ENCODE data around the gene USP15. TPM values are rescaled to one million over a fixed set of nuclear protein-coding genes. Genes with fewer than 3 reads are reported as not detected.

Gene USP15
- total RNA-seq, 2 donors from 2014 or later, result 186 to 222 TPM

DNA sequence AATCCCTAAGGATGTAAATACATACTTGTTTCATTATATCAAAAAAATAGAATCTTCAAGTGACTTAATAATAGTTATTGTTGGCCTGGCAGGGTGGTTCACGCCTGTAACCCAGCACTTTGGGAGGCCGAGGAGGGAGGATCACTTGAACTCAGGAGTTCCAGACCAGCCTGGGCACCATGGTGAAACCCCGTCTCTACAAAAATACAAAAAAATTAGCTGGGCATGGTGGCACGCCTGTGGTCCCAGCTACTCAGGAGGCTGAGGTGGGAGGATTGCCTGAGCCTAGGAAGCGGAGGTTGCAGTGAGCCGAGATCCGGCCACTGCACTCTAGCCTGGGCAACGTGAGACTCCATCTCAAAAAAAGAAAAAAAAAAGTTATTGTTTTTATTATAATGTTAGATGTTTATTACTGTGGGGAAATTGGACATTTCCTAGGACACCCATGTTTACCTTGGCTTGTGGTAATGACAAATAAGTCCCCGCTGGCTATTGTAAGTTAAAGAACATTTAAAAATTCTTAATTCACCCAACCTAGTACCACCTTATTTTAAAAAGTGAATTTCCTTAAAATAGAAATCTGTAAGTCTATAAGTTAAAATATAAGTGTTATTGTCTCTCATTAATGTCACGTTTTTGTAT lies 1.8 kb downstream of the USP15 start:
- DNase-seq (no peak), ATAC-seq (no peak)
- H3K27ac Mint-ChIP-seq, result peak overlapping the region; percentile 99
- peaks cover 2% of the 10 kb centered on the region for H3K36me3 Mint-ChIP-seq (ENCODE audit: low read depth)
- H3K9me3 ChIP-seq (ENCODE audit: control insufficient read depth, low read length, poor library complexity, severe bottlenecking), result no peaks in the 10 kb centered on the region
- no peaks in the 10 kb centered on the region for H3K27me3 Mint-ChIP-seq
- H3K4me1 Mint-ChIP-seq, result peaks cover 38% of the 10 kb centered on the region
- peak overlapping the region; percentile 62 for H3K4me3 Mint-ChIP-seq

DNA sequence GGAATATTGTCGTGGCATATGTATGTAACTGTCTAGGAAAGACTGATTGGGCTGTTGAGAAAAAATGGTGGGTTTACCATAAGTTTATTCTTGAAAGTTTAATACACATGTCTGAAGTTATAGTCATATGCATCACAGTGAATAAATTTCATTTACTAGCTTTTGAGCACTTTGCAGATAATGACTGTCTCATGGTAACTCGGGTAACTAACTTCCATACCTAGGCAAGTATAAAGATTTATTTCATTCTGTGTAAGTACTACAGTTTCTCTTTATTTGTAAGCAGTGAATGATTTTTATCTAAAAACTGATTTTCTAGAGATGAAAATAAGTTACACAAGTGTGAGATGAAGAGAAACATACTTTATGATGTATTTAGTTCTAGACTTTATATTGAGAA lies 3.0 kb downstream of the USP15 start:
- peak overlapping the region; percentile 88 for H3K27ac Mint-ChIP-seq
- peak overlapping the region; percentile 77 for H3K4me3 Mint-ChIP-seq
- H3K27me3 Mint-ChIP-seq, result no peaks in the 10 kb centered on the region
- H3K36me3 Mint-ChIP-seq (ENCODE audit: low read depth), result peaks cover 2% of the 10 kb centered on the region
- no peak for DNase-seq
- peaks cover 45% of the 10 kb centered on the region for H3K4me1 Mint-ChIP-seq
- ATAC-seq, result no peak
- H3K9me3 ChIP-seq (ENCODE audit: control insufficient read depth, low read length, poor library complexity, severe bottlenecking), result no peaks in the 10 kb centered on the region

GRCh38 chr12:62263966-62264365 lies 3.8 kb downstream of the USP15 start:
- Mint-ChIP-seq H3K4me3 (peak overlapping the region; percentile 77), H3K4me1 (peaks cover 49% of the 10 kb centered on the region), H3K27ac (peak overlapping the region; percentile 88), H3K36me3 (ENCODE audit: low read depth) (peaks cover 2% of the 10 kb centered on the region), H3K27me3 (no peaks in the 10 kb centered on the region)
- no peaks in the 10 kb centered on the region for H3K9me3 ChIP-seq (ENCODE audit: control insufficient read depth, low read length, poor library complexity, severe bottlenecking)
- DNase-seq (no peak), ATAC-seq (no peak)

DNA sequence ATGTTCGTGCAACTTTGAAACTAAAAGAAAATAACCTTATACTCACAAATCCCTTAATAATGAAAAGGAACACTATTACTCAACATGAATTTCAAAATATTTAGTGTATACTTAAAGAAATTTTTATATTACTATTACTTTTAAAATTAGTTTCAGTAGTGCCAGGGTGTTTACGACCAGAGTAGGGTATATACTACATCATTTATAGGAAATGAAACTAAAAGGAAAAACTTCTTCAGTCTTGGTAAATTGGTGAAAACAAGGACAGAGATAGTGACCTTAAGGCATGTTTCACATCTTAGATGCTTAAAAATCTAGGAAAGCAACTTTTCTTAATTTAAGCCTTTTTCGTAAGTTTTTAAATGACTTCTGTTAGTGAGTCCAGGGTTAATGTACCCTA lies 4.5 kb downstream of the USP15 start:
- Mint-ChIP-seq H3K36me3 (ENCODE audit: low read depth) (peaks cover 2% of the 10 kb centered on the region), H3K4me1 (peaks cover 46% of the 10 kb centered on the region), H3K27ac (peak overlapping the region; percentile 88), H3K27me3 (no peaks in the 10 kb centered on the region), H3K4me3 (peak overlapping the region; percentile 77)
- H3K9me3 ChIP-seq (ENCODE audit: control insufficient read depth, low read length, poor library complexity, severe bottlenecking), result no peaks in the 10 kb centered on the region
- ATAC-seq (no peak), DNase-seq (no peak)

DNA sequence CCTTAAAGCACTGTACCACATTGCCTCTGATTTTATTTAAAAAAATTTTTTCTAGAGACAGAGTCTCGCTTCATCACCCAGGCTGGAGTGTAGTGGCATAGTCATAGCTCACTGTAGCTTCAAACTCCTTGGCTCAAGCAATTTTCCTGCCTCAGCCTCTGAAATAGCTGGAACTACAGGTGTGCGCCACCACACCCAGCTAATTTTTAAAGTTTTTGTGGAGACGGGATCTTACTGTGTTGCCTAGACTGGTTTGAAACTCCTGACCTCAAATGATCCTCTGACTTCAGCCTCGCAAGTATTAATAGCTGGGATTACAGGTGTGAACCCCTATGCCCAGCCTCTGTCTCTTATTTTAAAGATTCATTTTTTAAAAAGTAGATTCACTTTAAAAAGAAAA lies 5.3 kb downstream of the USP15 start:
- H3K9me3 ChIP-seq (ENCODE audit: control insufficient read depth, low read length, poor library complexity, severe bottlenecking), result no peaks in the 10 kb centered on the region
- peak overlapping the region; percentile 47 for H3K4me3 Mint-ChIP-seq
- peaks cover 51% of the 10 kb centered on the region for H3K4me1 Mint-ChIP-seq
- H3K36me3 Mint-ChIP-seq (ENCODE audit: low read depth), result no peaks in the 10 kb centered on the region
- DNase-seq (no peak), ATAC-seq (no peak)
- no peaks in the 10 kb centered on the region for H3K27me3 Mint-ChIP-seq
- H3K27ac Mint-ChIP-seq, result peak overlapping the region; percentile 88

DNA sequence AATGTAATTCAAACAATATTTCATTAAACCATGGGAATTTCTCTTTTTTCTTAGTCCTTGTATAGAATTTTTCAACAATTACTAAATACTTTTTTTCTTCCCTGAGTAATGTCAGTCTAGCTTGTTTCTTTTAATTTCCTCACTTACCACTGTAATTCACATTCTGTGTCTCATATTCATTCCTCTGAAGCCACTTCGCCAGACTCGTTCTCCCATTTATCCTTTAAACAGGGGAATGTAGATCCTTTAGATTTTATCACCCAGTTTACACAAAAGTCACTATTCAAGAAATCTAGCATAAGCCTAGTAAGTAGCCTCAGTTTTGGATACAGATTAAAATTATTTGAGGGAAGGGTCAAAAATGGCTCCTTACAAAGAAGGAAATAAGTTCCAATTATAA lies 6.8 kb downstream of the USP15 start:
- ATAC-seq, result no peak
- H3K4me3 Mint-ChIP-seq, result no peak overlapping the region
- H3K4me1 Mint-ChIP-seq, result peaks cover 52% of the 10 kb centered on the region
- H3K27me3 Mint-ChIP-seq, result no peaks in the 10 kb centered on the region
- no peak for DNase-seq
- H3K36me3 Mint-ChIP-seq (ENCODE audit: low read depth), result no peaks in the 10 kb centered on the region
- H3K9me3 ChIP-seq (ENCODE audit: control insufficient read depth, low read length, poor library complexity, severe bottlenecking), result no peaks in the 10 kb centered on the region
- H3K27ac Mint-ChIP-seq, result peak overlapping the region; percentile 29

- no peaks in the 10 kb centered on the region for H3K9me3 ChIP-seq (ENCODE audit: control insufficient read depth, low read length, poor library complexity, severe bottlenecking)
- DNase-seq (no peak), ATAC-seq (no peak)
- Mint-ChIP-seq H3K36me3 (ENCODE audit: low read depth) (no peaks in the 10 kb centered on the region), H3K27me3 (no peaks in the 10 kb centered on the region), H3K4me1 (peaks cover 52% of the 10 kb centered on the region), H3K27ac (peak overlapping the region; percentile 29), H3K4me3 (peak overlapping the region; percentile 56)
Observed at GRCh38 chr12:62267480-62267879, 7.3 kb downstream of the USP15 start.

DNA sequence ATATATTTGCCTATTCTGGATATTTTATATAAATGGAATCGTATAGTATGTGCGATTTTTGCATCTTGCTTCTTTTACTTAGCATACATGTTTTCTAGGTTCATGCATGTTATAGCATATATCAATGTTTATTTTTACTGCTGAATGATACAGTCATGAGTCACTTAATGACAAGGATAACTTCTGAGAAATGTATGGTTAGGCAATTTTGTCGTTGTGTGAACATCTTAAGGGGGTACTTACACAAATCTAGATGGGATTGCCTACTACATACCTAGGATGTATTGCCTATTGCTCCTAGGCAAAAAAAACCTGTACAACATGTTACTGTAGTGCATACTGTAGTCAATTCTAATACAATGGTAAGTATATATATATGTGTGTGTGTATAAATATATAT lies 8.8 kb downstream of the USP15 start:
- DNase-seq (no peak), ATAC-seq (no peak)
- H3K4me3 Mint-ChIP-seq, result peak overlapping the region; percentile 61
- H3K4me1 Mint-ChIP-seq, result peaks cover 60% of the 10 kb centered on the region
- no peaks in the 10 kb centered on the region for H3K27me3 Mint-ChIP-seq
- H3K27ac Mint-ChIP-seq, result no peak overlapping the region
- H3K9me3 ChIP-seq (ENCODE audit: control insufficient read depth, low read length, poor library complexity, severe bottlenecking), result no peaks in the 10 kb centered on the region
- no peaks in the 10 kb centered on the region for H3K36me3 Mint-ChIP-seq (ENCODE audit: low read depth)

DNA sequence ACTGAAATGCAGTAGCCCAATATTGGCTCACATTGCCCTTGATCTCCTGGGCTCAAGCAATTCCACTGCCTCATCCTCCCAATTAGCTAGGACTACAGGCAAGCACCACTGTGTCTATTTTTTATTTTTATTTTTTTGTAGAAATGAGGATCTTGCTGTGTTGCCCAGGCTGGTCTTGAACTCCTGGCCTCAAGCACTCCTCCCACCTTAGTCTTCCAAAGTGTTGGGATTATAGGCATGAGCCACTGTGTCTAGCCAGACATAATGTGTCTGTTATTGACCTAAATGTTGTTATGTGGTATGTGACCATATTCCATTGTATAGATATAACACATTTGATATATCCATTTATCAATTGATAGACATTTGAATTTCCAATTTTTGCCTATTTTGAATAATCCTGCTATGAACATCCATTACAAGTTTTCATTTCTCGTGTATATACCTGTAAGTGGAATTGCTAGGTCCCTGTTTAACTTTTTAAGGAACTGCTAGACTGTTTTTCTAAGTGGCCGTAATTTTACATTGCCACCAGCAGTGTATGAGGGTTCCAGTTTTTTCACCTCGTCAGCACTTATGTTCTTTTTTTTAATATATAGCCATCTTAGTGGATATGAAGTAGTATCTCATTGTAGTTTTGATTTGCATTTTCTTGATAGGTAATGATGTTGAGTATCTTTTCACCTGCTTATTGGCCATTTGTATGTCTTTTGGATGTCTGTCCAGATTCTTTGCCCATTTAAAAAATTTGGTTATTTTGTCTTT lies 9.4 kb downstream of the USP15 start:
- no peak overlapping the region for H3K4me3 Mint-ChIP-seq
- no peaks in the 10 kb centered on the region for H3K9me3 ChIP-seq (ENCODE audit: control insufficient read depth, low read length, poor library complexity, severe bottlenecking)

GRCh38 chr12:62270384-62270783 lies 10.2 kb downstream of the USP15 start:
- H3K27me3 Mint-ChIP-seq, result no peaks in the 10 kb centered on the region
- ATAC-seq (no peak), DNase-seq (no peak)
- H3K9me3 ChIP-seq (ENCODE audit: control insufficient read depth, low read length, poor library complexity, severe bottlenecking), result no peaks in the 10 kb centered on the region
- H3K4me3 Mint-ChIP-seq, result peak overlapping the region; percentile 33
- no peaks in the 10 kb centered on the region for H3K36me3 Mint-ChIP-seq (ENCODE audit: low read depth)
- H3K4me1 Mint-ChIP-seq, result peaks cover 65% of the 10 kb centered on the region
- peak overlapping the region; percentile 81 for H3K27ac Mint-ChIP-seq

More for the DNA sequence above, 9.4 kb downstream of the USP15 start:
- H3K4me1 Mint-ChIP-seq, result peaks cover 60% of the 10 kb centered on the region
- DNase-seq, result no peak
- ATAC-seq, result no peak
- H3K36me3 Mint-ChIP-seq (ENCODE audit: low read depth), result no peaks in the 10 kb centered on the region
- no peaks in the 10 kb centered on the region for H3K27me3 Mint-ChIP-seq
- peak overlapping the region; percentile 81 for H3K27ac Mint-ChIP-seq

GRCh38 chr12:62270872-62271271 lies 10.7 kb downstream of the USP15 start:
- Mint-ChIP-seq H3K27ac (peak overlapping the region; percentile 81), H3K36me3 (ENCODE audit: low read depth) (no peaks in the 10 kb centered on the region), H3K4me3 (no peak overlapping the region), H3K4me1 (peaks cover 69% of the 10 kb centered on the region), H3K27me3 (no peaks in the 10 kb centered on the region)
- H3K9me3 ChIP-seq (ENCODE audit: control insufficient read depth, low read length, poor library complexity, severe bottlenecking), result no peaks in the 10 kb centered on the region
- no peak for DNase-seq
- ATAC-seq, result no peak

DNA sequence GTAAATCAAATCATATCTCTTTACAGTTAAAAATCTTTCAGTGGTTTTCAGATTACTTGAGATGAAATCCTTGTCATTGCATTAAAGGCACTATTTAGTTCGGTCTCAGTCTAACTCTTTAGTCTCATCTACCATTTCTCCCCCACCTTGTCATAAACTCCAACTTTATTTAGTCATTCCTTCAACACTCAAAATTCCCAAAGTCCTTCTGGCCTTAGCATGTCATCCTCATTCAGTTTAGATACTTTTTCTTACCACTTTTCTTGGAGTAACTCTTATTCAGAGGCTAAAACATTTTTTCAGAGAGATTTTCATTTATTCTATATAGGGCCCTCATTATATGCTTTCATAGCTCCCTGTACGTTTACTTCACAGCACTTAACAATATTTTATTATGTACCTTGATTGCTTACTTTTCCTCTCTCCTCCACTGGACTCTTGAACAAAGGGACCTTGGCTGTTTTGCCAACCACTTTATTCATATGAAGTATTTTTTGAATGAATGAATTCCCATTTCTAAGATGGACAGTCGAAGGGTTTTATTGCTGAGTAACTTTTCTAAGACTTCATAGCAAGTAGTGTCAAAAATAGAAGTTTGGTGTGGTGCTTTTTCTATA lies 12.8 kb downstream of the USP15 start:
- no peak for DNase-seq
- peak overlapping the region; percentile 31 for H3K4me3 Mint-ChIP-seq
- no peaks in the 10 kb centered on the region for H3K27me3 Mint-ChIP-seq
- no peaks in the 10 kb centered on the region for H3K36me3 Mint-ChIP-seq (ENCODE audit: low read depth)
- H3K9me3 ChIP-seq (ENCODE audit: control insufficient read depth, low read length, poor library complexity, severe bottlenecking), result no peaks in the 10 kb centered on the region
- H3K27ac Mint-ChIP-seq, result peak overlapping the region; percentile 39
- peaks cover 62% of the 10 kb centered on the region for H3K4me1 Mint-ChIP-seq
- no peak for ATAC-seq

DNA sequence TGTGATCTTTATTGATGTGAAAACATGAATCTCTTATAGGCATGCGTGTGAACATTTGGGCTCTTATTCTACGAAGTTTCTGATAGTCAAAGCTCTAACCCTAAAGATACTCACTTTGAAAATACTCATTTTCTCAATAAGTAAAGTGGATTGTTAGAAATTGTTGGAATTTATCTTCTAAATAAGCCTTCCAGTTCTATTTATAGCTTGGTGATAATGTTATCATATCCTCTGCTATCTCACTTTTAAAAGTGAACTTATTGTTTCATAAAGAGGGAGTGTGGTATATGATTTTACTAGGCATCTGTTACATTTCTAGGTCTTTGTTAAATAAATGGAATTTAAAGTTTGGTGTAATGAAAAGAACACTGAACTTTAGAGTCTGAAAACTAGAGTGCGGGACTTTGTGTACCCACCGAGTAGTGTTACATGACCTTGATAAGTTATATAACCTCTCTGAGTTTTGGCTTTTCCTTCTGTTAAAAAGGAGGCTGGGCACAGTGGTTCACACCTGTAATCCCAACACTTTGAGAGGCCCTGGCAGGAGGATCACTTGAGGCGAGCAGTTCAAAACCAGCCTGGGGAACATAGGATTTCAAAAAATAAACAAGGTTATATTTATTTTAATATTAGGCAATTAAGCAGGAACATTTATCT lies 13.6 kb downstream of the USP15 start:
- no peaks in the 10 kb centered on the region for H3K9me3 ChIP-seq (ENCODE audit: control insufficient read depth, low read length, poor library complexity, severe bottlenecking)
- Mint-ChIP-seq H3K36me3 (ENCODE audit: low read depth) (no peaks in the 10 kb centered on the region), H3K4me3 (peak overlapping the region; percentile 5), H3K4me1 (peaks cover 58% of the 10 kb centered on the region), H3K27ac (no peak overlapping the region), H3K27me3 (no peaks in the 10 kb centered on the region)
- DNase-seq, result no peak
- no peak for ATAC-seq

Data from T-helper 17 cell (primary cell).